NCI-H1417 (cell line): ENCODE data around the gene DNAJB11.
"Not testable (repeated sequence)": the region's sequence is repeated elsewhere in the genome, so short reads cannot be mapped to it uniquely, and the experiment has no call there.

Experiments used
- DNase-seq, 3 experiments: peaks; one replicate each; lab custom pipeline; 2025; lab: John Stamatoyannopoulos, UW

DNAJB11 gene

GRCh38 chr3:186617036-186617946 is 46.8 kb downstream of the DNAJB11 start:
- peak; percentile 66 to 83 (median 83) for DNase-seq

DNA sequence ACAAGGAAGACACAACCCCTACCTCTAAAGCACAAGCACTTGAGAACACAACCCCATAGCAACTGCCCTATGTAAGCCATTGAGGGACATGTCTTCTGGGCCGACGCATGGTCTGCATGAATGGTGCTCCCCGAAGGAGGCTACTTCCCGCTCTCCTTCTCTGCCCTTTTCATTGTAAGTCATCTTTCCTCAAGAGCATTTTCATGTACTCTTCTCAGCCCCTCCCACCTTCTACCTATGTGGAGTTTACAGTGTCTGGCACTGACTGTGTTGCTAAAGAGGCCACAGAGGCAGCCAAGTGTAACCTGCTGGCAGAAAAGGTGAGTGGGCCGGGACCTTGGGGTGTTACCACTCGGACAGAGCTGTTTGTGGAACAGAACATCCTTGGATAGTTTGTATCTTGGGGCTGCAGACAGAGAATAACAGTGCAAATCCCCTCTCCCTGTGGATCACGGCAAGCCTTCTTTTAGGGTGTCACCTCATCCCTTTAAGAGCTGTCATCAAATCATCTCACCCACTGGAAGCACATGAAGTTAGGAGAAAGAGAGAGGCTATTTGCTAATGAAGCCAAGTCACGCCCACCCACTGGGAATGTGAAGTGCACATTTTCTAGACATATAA is 47.9 kb downstream of the DNAJB11 start:
- DNase-seq = peak in 1 of 3 experiments; percentile 64

DNA sequence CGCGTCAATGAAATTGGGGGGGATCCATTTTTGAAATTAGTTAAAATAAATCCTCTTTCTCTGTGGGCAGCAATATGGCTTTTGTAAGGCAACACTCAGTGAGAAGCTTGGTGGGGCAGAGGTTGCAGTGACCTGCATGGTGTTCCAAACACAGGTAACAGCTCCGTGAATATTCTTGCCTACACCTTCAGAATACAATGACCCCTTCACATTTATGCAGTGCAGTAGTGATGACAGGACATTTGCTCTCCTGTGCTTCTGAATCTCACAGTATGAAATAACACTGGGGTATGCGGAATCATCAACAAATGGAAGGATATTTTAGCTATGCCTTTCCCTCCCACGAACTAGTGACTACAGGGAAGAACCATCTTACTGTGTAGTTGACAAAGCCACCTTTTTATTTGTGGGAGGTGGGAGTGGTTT is 49.3 kb downstream of the DNAJB11 start:
- DNase-seq = no peak

DNA sequence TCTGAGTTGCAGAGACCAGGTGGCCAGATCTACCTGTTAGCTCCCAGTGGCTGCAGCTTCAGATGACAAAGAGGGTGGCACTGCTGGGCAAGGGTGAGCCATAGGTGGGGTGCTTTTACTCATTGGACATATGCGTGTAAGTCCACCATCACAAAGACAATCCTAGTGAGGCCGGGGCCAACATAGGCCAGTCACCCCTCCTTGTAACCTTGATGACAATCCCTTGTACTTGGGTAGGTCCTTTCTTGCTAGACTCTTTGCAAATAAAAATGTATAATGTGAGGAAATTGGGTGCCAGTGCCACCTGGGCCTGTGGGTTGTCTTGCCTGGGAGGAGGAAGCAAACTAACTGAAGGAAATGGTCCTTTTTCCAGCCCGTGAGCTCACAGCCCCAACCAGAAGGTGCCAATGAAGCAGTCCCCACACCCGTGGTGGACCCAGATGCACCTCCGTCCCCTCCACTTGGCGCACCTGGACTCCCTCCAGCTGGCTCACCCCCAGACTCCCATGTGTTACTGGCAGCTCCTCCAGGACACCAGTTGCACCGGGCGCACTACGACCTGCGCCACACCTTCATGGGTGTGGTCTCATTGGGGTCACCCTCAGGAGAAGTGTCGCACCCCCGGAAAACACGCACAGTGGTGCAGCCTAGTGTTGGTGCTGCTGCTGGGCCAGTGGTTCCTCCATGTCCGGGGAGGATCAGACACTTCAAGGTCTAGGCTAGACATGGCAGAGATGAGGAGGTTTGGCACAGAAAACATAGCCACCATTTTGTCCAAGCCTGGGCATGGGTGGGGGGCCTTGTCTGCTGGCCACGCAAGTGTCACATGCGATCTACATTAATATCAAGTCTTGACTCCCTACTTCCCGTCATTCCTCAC is 49.9 kb downstream of the DNAJB11 start:
- no peak for DNase-seq

DNA sequence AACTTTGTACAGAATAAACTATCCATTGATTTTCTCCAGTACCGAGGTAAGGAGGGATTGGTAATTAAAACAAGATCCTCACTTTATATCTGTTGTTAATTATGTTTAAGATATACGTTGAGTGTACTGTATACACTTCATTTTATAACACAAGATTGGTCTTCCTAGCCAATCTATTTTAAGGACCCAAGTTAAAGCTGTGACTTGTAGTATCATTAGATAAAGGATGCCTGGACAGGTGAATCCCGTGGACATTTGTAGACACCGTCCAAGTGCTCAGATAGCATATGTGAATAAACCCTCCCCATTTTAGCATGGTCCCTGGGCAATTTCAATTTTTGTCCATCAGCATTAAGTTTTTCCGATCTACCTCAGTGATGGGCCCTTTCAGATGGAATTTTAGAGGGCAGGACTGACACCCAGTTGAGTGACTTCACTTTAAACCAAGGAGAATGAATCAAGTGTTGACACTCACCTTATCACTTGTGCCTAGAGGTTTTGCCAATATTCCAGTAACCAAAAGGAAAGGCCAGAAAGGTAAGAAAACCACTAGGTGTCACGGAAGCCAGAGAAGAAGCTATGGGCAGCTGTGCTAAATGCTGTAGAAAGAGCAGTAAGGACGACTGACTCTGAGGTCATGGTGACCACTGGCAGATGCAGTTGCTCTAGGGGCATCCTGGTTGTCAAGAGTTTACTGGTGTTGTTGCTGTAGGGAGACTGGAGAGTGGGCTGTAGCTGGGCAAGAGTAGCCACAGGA is 51.6 kb downstream of the DNAJB11 start:
- no peak for DNase-seq

DNA sequence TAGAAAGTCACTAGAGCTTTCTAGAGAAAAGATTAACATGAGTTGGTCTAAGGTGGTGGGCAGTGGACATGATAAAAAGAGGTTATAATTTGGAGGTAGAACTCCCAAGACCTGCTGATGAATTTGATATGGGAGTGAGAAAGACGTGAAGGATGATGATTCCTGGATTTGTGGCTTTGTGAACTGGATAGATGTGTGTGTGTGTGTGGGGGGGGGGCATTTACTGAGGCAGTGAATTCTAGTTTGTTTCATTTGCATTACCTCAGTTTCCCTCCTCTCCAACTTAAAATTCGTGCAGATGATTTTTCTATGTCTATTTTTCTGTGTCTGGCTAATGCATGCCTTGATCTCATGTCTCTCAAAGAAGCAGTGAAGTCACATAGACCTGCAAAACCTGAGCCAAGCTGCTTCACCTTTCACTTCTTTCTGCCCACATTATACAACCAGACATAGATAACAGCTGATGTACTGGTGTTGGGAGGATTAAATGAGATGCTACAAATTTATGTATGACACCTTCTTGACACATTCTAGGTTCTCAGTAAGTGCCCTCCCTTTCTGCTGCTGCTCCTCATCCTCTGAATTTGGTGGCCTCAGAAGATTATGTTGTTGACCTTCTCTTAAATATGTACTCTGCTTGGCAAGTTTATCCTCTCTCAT is 52.3 kb downstream of the DNAJB11 start:
- DNase-seq = no peak

DNA sequence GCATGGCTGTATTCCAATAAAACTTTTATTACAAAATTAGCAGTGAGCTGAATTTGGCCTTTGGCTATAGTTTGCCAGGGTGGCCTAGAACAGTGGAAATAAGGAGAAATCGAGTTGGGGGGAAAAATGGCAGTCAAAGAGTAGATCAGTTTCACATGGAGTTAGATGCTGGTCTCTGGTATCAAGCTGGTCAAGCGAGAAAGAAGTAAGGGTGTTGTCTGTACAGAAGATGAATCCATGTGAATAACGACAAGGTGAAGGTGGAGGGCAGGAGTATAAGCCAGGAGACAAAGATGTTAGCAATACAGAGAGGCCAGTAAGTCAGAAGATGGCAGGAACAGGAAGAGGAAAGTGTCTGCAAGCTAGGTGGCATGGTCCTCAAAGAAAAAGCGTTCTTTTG is 54.1 kb downstream of the DNAJB11 start:
- DNase-seq = no peak

- DNase-seq = no peak
Measured at GRCh38 chr3:186625600-186626042, 55.1 kb downstream of the DNAJB11 start.

- DNase-seq = no peak
Measured at GRCh38 chr3:186626254-186626847, 55.8 kb downstream of the DNAJB11 start.

DNA sequence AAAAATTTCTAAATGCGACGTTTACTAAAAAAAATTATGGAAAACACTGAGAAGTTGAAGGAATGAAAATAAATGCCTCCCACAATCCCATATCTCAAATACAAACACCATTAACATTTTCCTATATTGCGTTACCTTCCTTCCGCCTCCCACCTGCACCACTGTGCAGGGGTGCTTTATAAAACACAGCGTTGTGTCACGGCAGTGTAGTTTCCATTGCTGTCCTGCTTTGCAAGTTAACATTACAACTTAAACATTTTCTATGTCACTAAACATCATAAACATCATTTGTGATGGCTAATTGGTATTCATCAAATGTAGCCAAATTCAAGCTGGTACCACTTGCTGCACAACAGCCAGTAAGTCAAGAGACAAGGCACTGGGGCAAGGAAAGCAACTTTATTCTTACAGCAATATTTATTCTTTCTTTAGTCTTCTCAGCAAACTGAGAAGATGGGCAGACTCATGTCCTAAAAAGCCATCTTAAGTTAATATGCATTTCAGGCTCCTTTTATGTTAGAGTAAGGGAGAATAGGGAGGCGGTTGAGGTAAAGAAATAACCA is 57.4 kb downstream of the DNAJB11 start:
- DNase-seq = no peak

- DNase-seq = no peak
Measured at GRCh38 chr3:186628756-186629155, 58.2 kb downstream of the DNAJB11 start.

DNA sequence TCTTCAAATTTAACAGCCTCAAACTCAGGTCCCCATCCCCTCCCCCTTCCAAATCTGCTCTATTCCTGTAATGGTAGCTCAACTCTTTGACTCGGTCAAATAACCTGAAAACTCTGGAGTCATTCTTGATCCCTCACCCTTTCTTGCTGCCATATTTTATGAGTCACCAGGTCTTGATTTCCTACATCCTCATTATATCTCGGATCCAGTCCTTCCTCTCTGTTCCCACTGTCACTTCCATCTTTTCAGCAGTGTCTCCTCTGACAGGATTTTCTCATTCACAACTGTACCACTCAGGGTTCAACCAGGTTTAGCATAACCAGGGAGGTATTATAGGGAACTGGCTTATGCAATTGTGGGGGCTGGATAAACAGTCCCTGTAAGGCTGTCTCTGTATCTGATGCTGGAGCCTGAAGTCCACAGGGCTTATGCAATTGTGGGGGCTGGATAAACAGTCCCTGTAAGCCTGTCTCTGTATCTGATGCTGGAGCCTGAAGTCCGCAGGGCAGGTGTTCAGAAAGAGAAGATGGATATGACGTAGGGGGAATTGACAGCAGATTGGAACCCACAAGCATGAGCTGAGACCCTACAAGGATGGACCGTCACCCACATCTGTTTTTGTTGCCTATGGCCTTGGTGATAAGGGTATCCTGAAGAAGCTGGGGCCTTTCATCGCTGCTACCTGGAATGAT is 60.6 kb downstream of the DNAJB11 start:
- no peak for DNase-seq

GRCh38 chr3:186633481-186633880 is 63.0 kb downstream of the DNAJB11 start:
- DNase-seq = no peak

GRCh38 chr3:186634207-186634606 is 63.7 kb downstream of the DNAJB11 start:
- DNase-seq = not testable (repeated sequence)
